ENCODE results near the gene LPP. TPM values are rescaled to one million over a fixed set of nuclear protein-coding genes. Genes with fewer than 3 reads are reported as not detected.

LPP gene
- total RNA-seq, 2 donors from 2014 or later: 52.7 to 53.4 TPM

DNA sequence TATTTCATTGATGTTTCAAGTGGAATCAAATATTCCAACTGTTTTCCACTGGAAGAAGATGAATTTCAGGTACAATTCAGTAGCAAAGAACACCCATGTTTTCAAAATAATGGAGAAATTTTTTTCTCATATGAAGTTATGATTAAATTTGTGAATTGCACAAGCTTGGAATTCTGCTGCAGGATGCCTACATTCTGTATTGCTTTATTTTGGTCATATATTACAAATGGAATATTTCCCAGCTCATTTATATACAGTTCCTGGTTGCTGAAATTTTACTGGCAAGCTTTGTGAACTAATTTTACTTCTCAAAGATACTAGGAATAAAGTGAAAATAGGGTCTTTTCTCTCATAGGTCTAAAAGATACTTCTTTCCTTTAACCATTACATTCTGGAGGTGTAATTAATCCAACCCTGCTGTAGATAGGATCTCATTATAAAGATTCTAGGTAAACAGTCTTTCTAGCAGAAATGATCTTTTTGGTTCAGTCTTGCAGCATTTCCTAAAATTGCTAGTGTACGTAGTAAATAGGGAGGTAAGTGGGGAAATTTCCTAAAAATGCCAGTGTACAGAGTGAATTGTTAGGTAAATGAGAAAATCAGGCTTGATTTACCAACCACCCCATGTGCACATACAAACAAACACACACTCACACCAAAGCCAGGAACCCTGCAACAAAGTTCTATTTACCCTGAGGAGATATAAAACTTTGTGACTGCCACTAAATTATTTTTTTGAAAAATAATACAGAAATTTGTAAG, 624.3 kb downstream of the LPP start:
- ATAC-seq: no peak
- peaks cover 0 to 9% of the 10 kb centered on the region in 2 donors for H3K9me3 Mint-ChIP-seq
- H3K36me3 Mint-ChIP-seq: peaks cover 10% of the 10 kb centered on the region in 2 donors
- DNase-seq (ENCODE audit: low spot score in 2 of 2): no peak
- no peak overlapping the region for H3K27ac Mint-ChIP-seq

- DNase-seq (ENCODE audit: low spot score in 2 of 2) (no peak), ATAC-seq (no peak)
- H3K36me3 Mint-ChIP-seq: peaks cover 10% of the 10 kb centered on the region in 2 donors
- no peak overlapping the region for H3K27ac Mint-ChIP-seq
- peaks cover 0 to 9% of the 10 kb centered on the region in 2 donors for H3K9me3 Mint-ChIP-seq
Observed at GRCh38 chr3:188779281-188779980, 625.5 kb downstream of the LPP start.

DNA sequence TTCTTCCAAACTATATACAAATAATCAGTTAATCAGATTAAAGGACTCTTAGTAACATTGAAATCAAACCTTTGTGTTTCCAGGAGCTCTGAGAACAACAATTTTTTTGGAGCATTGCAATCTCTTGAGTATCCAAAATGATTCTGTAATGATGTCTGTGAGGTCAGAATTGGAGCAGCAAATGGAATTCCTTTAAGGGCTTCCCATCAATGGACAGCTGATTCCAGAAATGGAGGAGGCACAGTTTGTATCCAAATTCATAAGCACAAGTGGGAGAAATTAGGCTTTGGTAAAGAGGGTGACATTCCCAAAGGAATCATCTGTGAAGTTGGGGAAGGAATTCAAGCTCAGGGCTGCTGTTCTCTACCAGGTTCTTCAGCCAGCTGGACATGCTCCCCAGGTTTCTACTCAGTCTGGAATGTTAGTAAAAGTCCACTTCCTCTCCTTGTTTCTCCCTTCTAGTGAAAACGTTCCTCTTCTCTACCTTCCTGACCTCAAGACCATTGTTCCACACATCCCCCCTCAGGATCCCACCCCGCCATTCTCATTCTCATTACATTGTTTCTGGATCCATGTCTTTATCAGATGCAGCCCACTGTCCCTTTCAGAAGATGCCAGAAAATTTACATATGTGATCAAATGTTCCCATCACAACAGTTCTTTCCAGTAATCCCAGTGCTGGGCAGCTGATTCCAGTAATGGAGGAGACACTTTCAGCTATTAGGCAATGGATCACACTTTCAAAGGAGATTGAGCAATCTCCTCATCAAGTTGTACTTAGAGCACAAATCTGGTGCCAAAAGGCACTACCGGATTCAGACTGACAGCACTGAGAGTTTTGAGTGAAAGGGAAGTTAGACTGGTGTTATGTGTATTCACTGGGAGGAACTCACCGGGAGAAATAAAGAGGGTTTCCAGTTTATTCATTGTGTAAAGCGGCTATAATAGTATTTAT, 626.5 kb downstream of the LPP start:
- Mint-ChIP-seq H3K36me3 (peaks cover 5 to 10% of the 10 kb centered on the region in 2 donors), H3K9me3 (peaks cover 0 to 9% of the 10 kb centered on the region in 2 donors), H3K27ac (no peak overlapping the region)
- ATAC-seq (no peak), DNase-seq (ENCODE audit: low spot score in 2 of 2) (no peak)

DNA sequence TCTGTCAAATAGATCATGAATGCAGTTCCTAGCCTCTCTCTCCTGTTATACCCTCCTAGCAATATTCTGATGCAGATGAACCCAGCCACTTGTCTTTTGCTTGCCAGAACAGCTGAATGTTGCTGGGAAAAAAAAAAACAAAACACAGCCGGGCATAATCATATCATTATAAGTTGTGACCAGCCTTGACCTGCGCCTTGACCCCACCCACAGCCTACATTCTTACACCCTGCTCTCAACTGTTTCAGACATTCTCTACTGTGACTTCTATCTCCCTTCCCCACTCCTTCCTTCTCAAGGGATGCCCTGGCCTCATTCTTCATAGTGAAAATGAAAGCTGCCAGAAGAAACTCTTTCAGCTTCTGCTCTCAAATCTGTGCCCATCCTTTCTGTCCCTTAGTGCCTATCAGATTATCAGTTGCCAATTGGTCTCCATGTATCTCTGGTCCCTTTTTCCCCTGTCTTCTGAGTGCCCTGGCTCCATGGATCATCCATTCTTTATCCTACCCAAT, 628.7 kb downstream of the LPP start:
- DNase-seq (ENCODE audit: low spot score in 2 of 2): no peak
- peaks cover 5 to 10% of the 10 kb centered on the region in 2 donors for H3K36me3 Mint-ChIP-seq
- ATAC-seq: no peak
- peaks cover 0 to 9% of the 10 kb centered on the region in 2 donors for H3K9me3 Mint-ChIP-seq
- no peak overlapping the region for H3K27ac Mint-ChIP-seq

GRCh38 chr3:188786424-188786823, 632.5 kb downstream of the LPP start:
- Mint-ChIP-seq H3K36me3 (peaks cover 0 to 3% of the 10 kb centered on the region in 2 donors), H3K9me3 (no peaks in the 10 kb centered on the region), H3K27ac (no peak overlapping the region)
- ATAC-seq (no peak), DNase-seq (ENCODE audit: low spot score in 2 of 2) (no peak)

- Mint-ChIP-seq H3K9me3 (no peaks in the 10 kb centered on the region), H3K36me3 (peaks cover 0 to 8% of the 10 kb centered on the region in 2 donors), H3K27ac (no peak overlapping the region)
- DNase-seq (ENCODE audit: low spot score in 2 of 2) (peak; percentile 59 to 71), ATAC-seq (peak; percentile 96)
Observed at GRCh38 chr3:188788621-188789081, 634.7 kb downstream of the LPP start.

DNA sequence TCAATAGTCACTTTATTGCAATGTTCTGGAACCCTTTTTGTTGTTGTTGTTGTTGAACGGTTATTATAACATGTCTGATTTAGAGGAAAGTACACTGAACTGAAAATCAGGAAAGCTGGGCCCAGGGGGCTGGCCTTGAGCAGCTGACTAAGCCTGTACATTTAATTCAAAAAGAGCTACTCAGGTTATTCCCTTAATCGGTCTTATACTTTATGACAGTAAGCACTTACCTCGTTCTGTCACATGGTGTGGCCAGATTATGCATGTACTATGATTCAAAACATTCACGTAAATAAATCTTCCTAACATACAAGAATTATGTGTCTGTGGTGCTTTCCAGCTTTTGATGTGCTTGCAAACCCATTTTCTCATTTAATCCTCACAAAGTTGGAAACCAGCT, 635.3 kb downstream of the LPP start:
- Mint-ChIP-seq H3K27ac (no peak overlapping the region), H3K9me3 (no peaks in the 10 kb centered on the region), H3K36me3 (peaks cover 0 to 8% of the 10 kb centered on the region in 2 donors)
- peak in 1 of 2 donors; percentile 4 for DNase-seq (ENCODE audit: low spot score in 2 of 2)
- peak in 1 of 2 donors; percentile 11 for ATAC-seq

GRCh38 chr3:188791311-188791710, 637.4 kb downstream of the LPP start:
- no peaks in the 10 kb centered on the region for H3K9me3 Mint-ChIP-seq
- no peak for DNase-seq (ENCODE audit: low spot score in 2 of 2)
- no peak overlapping the region for H3K27ac Mint-ChIP-seq
- no peak for ATAC-seq
- peaks cover 0 to 15% of the 10 kb centered on the region in 2 donors for H3K36me3 Mint-ChIP-seq

GRCh38 chr3:188792793-188793192, 638.8 kb downstream of the LPP start:
- Mint-ChIP-seq H3K9me3 (no peaks in the 10 kb centered on the region), H3K27ac (no peak overlapping the region), H3K36me3 (peaks cover 0 to 24% of the 10 kb centered on the region in 2 donors)
- no peak for ATAC-seq
- no peak for DNase-seq (ENCODE audit: low spot score in 2 of 2)

- no peak overlapping the region for H3K27ac Mint-ChIP-seq
Observed at GRCh38 chr3:188796122-188796631, 642.2 kb downstream of the LPP start.

GRCh38 chr3:188797045-188797444, 643.1 kb downstream of the LPP start:
- peaks cover 0 to 17% of the 10 kb centered on the region in 2 donors for H3K36me3 Mint-ChIP-seq
- ATAC-seq: no peak
- no peak overlapping the region for H3K27ac Mint-ChIP-seq
- no peak for DNase-seq (ENCODE audit: low spot score in 2 of 2)
- no peaks in the 10 kb centered on the region for H3K9me3 Mint-ChIP-seq

More at GRCh38 chr3:188796122-188796631, 642.2 kb downstream of the LPP start:
- ATAC-seq (no peak), DNase-seq (ENCODE audit: low spot score in 2 of 2) (no peak)
- peaks cover 0 to 24% of the 10 kb centered on the region in 2 donors for H3K36me3 Mint-ChIP-seq
- H3K9me3 Mint-ChIP-seq: no peaks in the 10 kb centered on the region

DNA sequence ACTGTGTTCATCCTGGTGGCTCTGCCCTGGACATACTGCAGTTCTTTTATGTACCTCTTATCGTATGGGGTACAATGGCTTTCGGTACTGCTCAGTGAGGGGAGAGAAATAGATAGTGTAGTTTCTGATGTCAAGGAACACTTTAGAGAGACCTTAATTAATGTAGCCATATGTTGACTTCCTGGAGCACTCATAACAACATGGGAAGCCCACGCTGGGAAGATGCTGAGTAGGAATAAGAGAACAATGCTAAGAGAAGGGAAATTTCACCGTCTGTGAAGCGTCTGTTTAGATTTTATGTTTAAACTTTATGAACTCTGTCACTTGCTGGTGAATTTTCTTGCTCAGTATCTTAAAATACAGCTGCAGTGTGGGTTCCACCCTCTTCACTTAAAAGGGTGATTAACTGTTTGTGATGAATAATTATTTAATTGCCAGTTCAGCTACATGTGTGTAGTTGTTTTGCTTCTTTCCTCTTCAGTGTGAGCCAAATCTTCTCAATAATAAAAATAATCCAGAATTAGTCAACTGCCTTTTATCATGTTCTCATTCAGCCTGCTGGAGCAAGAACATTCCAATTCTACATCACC, 644.7 kb downstream of the LPP start:
- no peak for ATAC-seq
- Mint-ChIP-seq H3K36me3 (peaks cover 0 to 17% of the 10 kb centered on the region in 2 donors), H3K27ac (no peak overlapping the region), H3K9me3 (no peaks in the 10 kb centered on the region)
- no peak for DNase-seq (ENCODE audit: low spot score in 2 of 2)

GRCh38 chr3:188801393-188801792, 647.4 kb downstream of the LPP start:
- Mint-ChIP-seq H3K9me3 (peaks cover 6 to 9% of the 10 kb centered on the region in 2 donors), H3K36me3 (peaks cover 0 to 16% of the 10 kb centered on the region in 2 donors), H3K27ac (no peak overlapping the region)
- DNase-seq (ENCODE audit: low spot score in 2 of 2): no peak
- no peak for ATAC-seq

DNA sequence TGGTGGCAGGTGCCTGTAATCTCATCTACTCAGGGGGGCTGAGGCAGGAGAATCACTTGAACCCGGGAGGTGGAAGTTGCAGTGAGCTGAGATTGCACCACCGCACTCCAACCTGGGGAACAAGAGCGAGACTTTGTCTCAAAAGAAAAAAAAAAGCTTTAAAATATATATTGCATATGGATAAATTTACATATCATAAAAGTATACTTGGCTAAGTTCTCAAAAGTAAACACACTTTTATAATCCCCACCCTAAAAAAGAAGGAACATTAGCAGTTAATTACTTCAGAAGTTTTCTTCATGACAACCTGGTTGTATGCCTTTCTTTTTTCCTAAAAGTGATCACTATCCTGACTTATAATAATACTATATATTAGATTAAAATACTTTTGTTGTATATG, 648.7 kb downstream of the LPP start:
- DNase-seq (ENCODE audit: low spot score in 2 of 2) (no peak), ATAC-seq (no peak)
- Mint-ChIP-seq H3K27ac (no peak overlapping the region), H3K9me3 (peaks cover 9 to 22% of the 10 kb centered on the region in 2 donors), H3K36me3 (peaks cover 8 to 17% of the 10 kb centered on the region in 2 donors)

DNA sequence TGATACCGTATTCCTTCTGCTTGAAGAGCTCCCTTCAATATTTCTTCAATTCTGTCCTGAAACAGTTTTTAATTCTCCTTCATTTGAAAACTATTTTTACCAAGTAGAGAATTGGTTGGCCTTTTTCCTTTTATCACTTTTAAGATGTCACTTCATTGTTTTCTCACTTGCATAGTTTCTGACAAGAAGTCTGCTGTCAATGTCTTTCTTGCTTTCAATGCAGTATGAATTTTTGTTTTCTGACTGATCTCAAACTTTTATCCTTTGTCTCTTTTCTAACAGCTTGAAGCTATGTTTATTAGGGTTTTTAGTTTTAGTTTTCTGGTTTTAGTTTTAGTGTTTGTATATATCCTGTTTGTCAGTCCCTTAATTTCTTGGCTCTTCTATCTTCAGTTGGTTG, 653.0 kb downstream of the LPP start:
- ATAC-seq (no peak), DNase-seq (ENCODE audit: low spot score in 2 of 2) (no peak)
- H3K36me3 Mint-ChIP-seq: peaks cover 16 to 31% of the 10 kb centered on the region in 2 donors
- H3K27ac Mint-ChIP-seq: no peak overlapping the region
- peaks cover 15 to 31% of the 10 kb centered on the region in 2 donors for H3K9me3 Mint-ChIP-seq

- ATAC-seq: no peak
- Mint-ChIP-seq H3K27ac (no peak overlapping the region), H3K36me3 (peaks cover 12 to 18% of the 10 kb centered on the region in 2 donors), H3K9me3 (peaks cover 9 to 19% of the 10 kb centered on the region in 2 donors)
- DNase-seq (ENCODE audit: low spot score in 2 of 2): no peak
Observed at GRCh38 chr3:188812198-188812597, 658.2 kb downstream of the LPP start.

Data from activated naive CD4-positive, alpha-beta T cell treated with anti-CD3 and anti-CD28 coated beads, Interleukin-2, amount 50 U/mL, for 72 hours (primary cell).